ENCODE measurements around the gene CEP57.

DNA sequence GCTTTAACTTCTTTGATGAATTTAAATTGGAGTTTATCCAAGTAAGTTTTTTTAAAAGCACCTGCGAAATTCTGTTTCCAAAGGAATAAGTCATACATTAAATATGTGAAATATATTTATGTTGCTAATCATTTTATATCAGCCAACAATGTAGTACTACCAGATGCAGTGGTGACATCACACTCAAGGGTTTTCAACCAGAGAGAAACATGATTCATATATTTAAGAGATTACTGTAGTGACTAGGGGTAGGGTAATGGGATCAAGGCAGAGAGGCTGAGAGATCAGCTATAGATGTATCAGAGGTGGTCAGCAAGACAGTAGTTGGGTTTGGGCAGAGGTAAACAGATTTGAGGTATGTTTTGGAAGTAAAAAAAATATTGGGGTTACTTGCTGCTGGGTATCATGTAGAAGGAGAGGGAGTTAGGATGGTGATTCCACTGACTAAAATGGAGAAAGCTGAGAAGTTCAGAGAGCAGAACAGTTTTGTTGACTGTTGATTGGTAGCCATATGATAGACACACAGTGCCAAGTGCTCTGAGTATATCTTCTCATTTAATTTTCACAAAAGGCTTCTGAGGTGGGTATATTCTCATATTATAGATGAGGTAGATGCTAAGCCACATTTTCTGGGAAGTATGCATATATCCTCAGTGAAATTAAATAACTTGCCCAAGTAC is 39.4 kb downstream of the CEP57 start:
- TF ChIP-seq, protein P1, sequence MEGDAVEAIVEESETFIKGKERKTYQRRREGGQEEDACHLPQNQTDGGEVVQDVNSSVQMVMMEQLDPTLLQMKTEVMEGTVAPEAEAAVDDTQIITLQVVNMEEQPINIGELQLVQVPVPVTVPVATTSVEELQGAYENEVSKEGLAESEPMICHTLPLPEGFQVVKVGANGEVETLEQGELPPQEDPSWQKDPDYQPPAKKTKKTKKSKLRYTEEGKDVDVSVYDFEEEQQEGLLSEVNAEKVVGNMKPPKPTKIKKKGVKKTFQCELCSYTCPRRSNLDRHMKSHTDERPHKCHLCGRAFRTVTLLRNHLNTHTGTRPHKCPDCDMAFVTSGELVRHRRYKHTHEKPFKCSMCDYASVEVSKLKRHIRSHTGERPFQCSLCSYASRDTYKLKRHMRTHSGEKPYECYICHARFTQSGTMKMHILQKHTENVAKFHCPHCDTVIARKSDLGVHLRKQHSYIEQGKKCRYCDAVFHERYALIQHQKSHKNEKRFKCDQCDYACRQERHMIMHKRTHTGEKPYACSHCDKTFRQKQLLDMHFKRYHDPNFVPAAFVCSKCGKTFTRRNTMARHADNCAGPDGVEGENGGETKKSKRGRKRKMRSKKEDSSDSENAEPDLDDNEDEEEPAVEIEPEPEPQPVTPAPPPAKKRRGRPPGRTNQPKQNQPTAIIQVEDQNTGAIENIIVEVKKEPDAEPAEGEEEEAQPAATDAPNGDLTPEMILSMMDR (IDR thresholded peaks at IDR 0.05) = no peak
- no peak for TF ChIP-seq POLR2A (IDR thresholded peaks at IDR 0.05)
- no peak for TF ChIP-seq POLR2AphosphoS5 (IDR thresholded peaks at IDR 0.05; ENCODE audit: insufficient read depth in 1 of 2, low read depth in 1 of 2)

Data from vagina (tissue), 2 donors.